H1 (cell line): ENCODE results near the gene SMC6. TPM values are rescaled to one million over a fixed set of nuclear protein-coding genes. Genes with fewer than 3 reads are reported as not detected.

Experiments
- CTCF ChIA-PET: fragments of 300-600 bp; sonication (Branson Sonifier 250); formaldehyde crosslinking; loops from one replicate; lab custom pipeline; 2021; ENCODE audit not compliant: partially characterized antibody; lab: Charles Lee
- POLR2A ChIA-PET: fragments of 300-600 bp; sonication (Branson Sonifier 250); formaldehyde crosslinking; loops from one replicate; lab custom pipeline; 2021; ENCODE audit warnings: inconsistent platforms; ENCODE audit not compliant: partially characterized antibody; lab: Charles Lee
- DNase-seq, 2 experiments: peaks; one replicate each; pipeline versions ENCODE4 v3.0.0 to v3.0.0-alpha.2; 2010 to 2022; ENCODE audit warnings: low spot score in 2 of 2, low read depth in 1 of 2, mixed read lengths in 1 of 2
- FAIRE-seq: peaks from 2 replicates; lab custom pipeline; 2011; peaks lifted over from hg19 to GRCh38; lab: Jason Lieb, UNC
- H2AFZ ChIP-seq: 2 replicates; pipeline ENCODE4 v1.8.1; 2012; ENCODE audit warnings: low read length, inconsistent platforms
- H2AK5ac ChIP-seq: 2 replicates; pipeline ENCODE4 v1.6.1; 2013; ENCODE audit warnings: low read depth, low read length
- H2BK120ac ChIP-seq: replicated peaks from 2 replicates; pipeline ENCODE3; 2013; ENCODE audit warnings: low read depth, low read length, inconsistent platforms
- H2BK12ac ChIP-seq: 2 replicates; pipeline ENCODE4 v1.6.1; 2013; ENCODE audit warnings: low read depth, low read length
- H2BK15ac ChIP-seq: 2 replicates; pipeline ENCODE4 v1.6.1; 2013; ENCODE audit warnings: low read length
- H2BK20ac ChIP-seq: 2 replicates; pipeline ENCODE4 v1.6.1; 2013; ENCODE audit warnings: low read length
- H2BK5ac ChIP-seq: 2 replicates; pipeline ENCODE4 v1.6.1; 2013; ENCODE audit warnings: low read depth, low read length
- H3K14ac ChIP-seq: 2 replicates; pipeline ENCODE4 v1.6.1; 2013; ENCODE audit warnings: inconsistent platforms; ENCODE audit not compliant: insufficient read length
- H3K18ac ChIP-seq: 2 replicates; pipeline ENCODE4 v1.6.1; 2013; ENCODE audit warnings: low read length; ENCODE audit errors: extremely low read depth
- H3K23ac ChIP-seq: 2 replicates; pipeline ENCODE4 v1.6.1; 2013; ENCODE audit warnings: inconsistent platforms; ENCODE audit not compliant: insufficient read length
- H3K23me2 ChIP-seq: 2 replicates; pipeline ENCODE4 v1.6.1; 2013; ENCODE audit warnings: low read depth, low read length
- H3K27ac ChIP-seq: 2 replicates; pipeline ENCODE4 v1.6.1; 2011; ENCODE audit warnings: low read depth, low read length, inconsistent platforms
- H3K27me3 ChIP-seq, 4 experiments: replicated peaks in 1 of 4; 1 replicate in 1 of 4; 2 replicates in 3 of 4; pipeline versions ENCODE4 v1.6.1 to v1.8.1; 2011 to 2013; ENCODE audit warnings: low read length in 3 of 4, mild to moderate bottlenecking in 3 of 4, inconsistent platforms in 2 of 4, mixed read lengths in 2 of 4, moderate library complexity in 1 of 4; ENCODE audit not compliant: control insufficient read depth in 3 of 4, insufficient read depth in 3 of 4; ENCODE audit errors: extremely low read depth in 1 of 4
- H3K36me3 ChIP-seq, 4 experiments: 2 replicates each; pipeline versions ENCODE4 v1.6.1 to v1.8.1; 2011 to 2013; ENCODE audit warnings: mild to moderate bottlenecking in 4 of 4, low read length in 3 of 4, moderate library complexity in 2 of 4, control low read depth in 1 of 4, inconsistent platforms in 1 of 4; ENCODE audit not compliant: insufficient read depth in 4 of 4, control insufficient read depth in 2 of 4
- H3K4ac ChIP-seq: replicated peaks from 2 replicates; pipeline ENCODE3; 2013; ENCODE audit warnings: low read length, low read depth, mixed read lengths, inconsistent platforms; ENCODE audit not compliant: insufficient read length
- H3K4me1 ChIP-seq, 4 experiments: replicated peaks in 1 of 4; 1 replicate in 1 of 4; 2 replicates in 3 of 4; pipeline versions ENCODE4 v1.6.1 to v1.8.1; 2011 to 2013; ENCODE audit warnings: low read length in 3 of 4, inconsistent platforms in 2 of 4, mixed read lengths in 1 of 4; ENCODE audit not compliant: insufficient read depth in 4 of 4, control insufficient read depth in 3 of 4
- H3K4me2 ChIP-seq, 2 experiments: 2 replicates each; pipeline versions ENCODE4 v1.6.1 to v1.8.1; 2011 to 2013; ENCODE audit warnings: low read depth in 2 of 2, low read length in 2 of 2, control low read depth in 1 of 2, inconsistent platforms in 1 of 2, mild to moderate bottlenecking in 1 of 2; ENCODE audit not compliant: insufficient read depth in 1 of 2
- H3K4me3 ChIP-seq, 4 experiments: fragments of 200-600, 300-600 bp in 1 of 4; sonication (generic), shearing (Covaris generic), sonication (Bioruptor Twin) in 1 of 4; 2 replicates each; pipeline versions ENCODE4 v1.5.1 to v1.8.1; 2011 to 2016; ENCODE audit warnings: low read length in 4 of 4, low read depth in 3 of 4, control low read depth in 2 of 4, inconsistent platforms in 2 of 4, mild to moderate bottlenecking in 2 of 4, mixed read lengths in 1 of 4, moderate library complexity in 1 of 4; ENCODE audit not compliant: insufficient read depth in 2 of 4; ENCODE audit errors: extremely low read depth in 1 of 4
- H3K56ac ChIP-seq: replicated peaks from 2 replicates; pipeline ENCODE3; 2013; ENCODE audit warnings: low read depth, mild to moderate bottlenecking, mixed read lengths, low read length, inconsistent platforms; ENCODE audit not compliant: insufficient read length
- H3K79me1 ChIP-seq: 2 replicates; pipeline ENCODE4 v1.6.1; 2013; ENCODE audit warnings: low read depth, low read length, control low read depth
- H3K79me2 ChIP-seq, 2 experiments: 2 replicates each; pipeline versions ENCODE4 v1.6.1 to v1.8.1; 2012 to 2013; ENCODE audit warnings: low read length in 2 of 2, mild to moderate bottlenecking in 2 of 2, inconsistent platforms in 1 of 2; ENCODE audit not compliant: insufficient read depth in 2 of 2, control insufficient read depth in 1 of 2
- H3K9ac ChIP-seq, 4 experiments: replicated peaks in 1 of 4; 1 replicate in 1 of 4; 2 replicates in 3 of 4; pipeline versions ENCODE4 v1.6.1 to v1.8.1; 2011 to 2013; ENCODE audit warnings: low read depth in 3 of 4, low read length in 3 of 4, control low read depth in 2 of 4, mild to moderate bottlenecking in 2 of 4, moderate library complexity in 2 of 4, inconsistent platforms in 1 of 4; ENCODE audit errors: extremely low read depth in 1 of 4
- H3K9me3 ChIP-seq, 2 experiments: 2 replicates each; pipeline versions ENCODE4 v1.6.1 to v1.8.1; 2012 to 2013; ENCODE audit warnings: mild to moderate bottlenecking in 2 of 2, moderate library complexity in 2 of 2, control low read depth in 1 of 2, inconsistent platforms in 1 of 2, low read depth in 1 of 2, low read length in 1 of 2, mixed read lengths in 1 of 2; ENCODE audit not compliant: insufficient read depth in 2 of 2
- H4K20me1 ChIP-seq, 2 experiments: replicated peaks in 1 of 2; 2 replicates each; pipeline versions ENCODE3 to v1.8.1; 2011 to 2013; ENCODE audit warnings: inconsistent platforms in 2 of 2, low read length in 2 of 2, mild to moderate bottlenecking in 1 of 2; ENCODE audit not compliant: insufficient read depth in 2 of 2, control insufficient read depth in 1 of 2
- H4K5ac ChIP-seq: 2 replicates; pipeline ENCODE4 v1.6.1; 2013; ENCODE audit warnings: low read length, low read depth, mixed read lengths, inconsistent platforms; ENCODE audit not compliant: insufficient read length
- H4K8ac ChIP-seq: 2 replicates; pipeline ENCODE4 v1.8.0; 2013; ENCODE audit warnings: mild to moderate bottlenecking, moderate library complexity, low read length, inconsistent platforms; ENCODE audit not compliant: insufficient read depth; ENCODE audit errors: extremely low read depth
- H4K91ac ChIP-seq: replicated peaks from 2 replicates; pipeline ENCODE3; 2013; ENCODE audit warnings: low read length, mixed read lengths, inconsistent platforms; ENCODE audit not compliant: insufficient read length
- SIN3A ChIP-seq, 2 experiments: IDR thresholded peaks in 1 of 2; conservative IDR thresholded peaks in 1 of 2; 2 replicates each; pipeline ENCODE4 v1.6.1; 2011 to 2012; ENCODE audit warnings: low read length in 2 of 2, improper control_type of control experiment in 1 of 2, low read depth in 1 of 2, mild to moderate bottlenecking in 1 of 2
- WGBS, 2 experiments: shearing (Covaris generic) in 1 of 2; methylation state at CpG; one replicate each; pipeline versions ENCODE4 v1.1.6 to v1.1.7; 2013 to 2015; ENCODE audit warnings: low lambda C conversion rate in 2 of 2, mixed read lengths in 2 of 2, inconsistent platforms in 1 of 2, low coverage in 1 of 2, missing lambda C conversion rate in 1 of 2; ENCODE audit not compliant: insufficient replicate concordance in 2 of 2, insufficient coverage in 1 of 2, insufficient read length in 1 of 2; ENCODE audit errors: extremely low coverage in 1 of 2, missing lambda C conversion rate in 1 of 2; 5-methylcytosine and 5-hydroxymethylcytosine counted together
- polyA plus RNA-seq, 7 experiments: library from polyadenylated mRNA; depleted of rRNA in 3 of 7; stranded (reverse) in 5 of 7; unstranded in 2 of 7; fragments of >200 nt in 5 of 7; fragments of 200-250 nt in 2 of 7; gene quantifications; 1 replicate in 5 of 7; 2 replicates in 1 of 7; 4 replicates in 1 of 7; pipeline versions ENCODE4 v1.2.1 to v1.2.3, GENCODE V29; 2011 to 2013; ENCODE audit warnings: missing spikeins in 2 of 7, mixed read lengths in 2 of 7
- total RNA-seq: library from RNA; stranded (reverse); fragmentation: NEBNext Ultra II Directional; extraction: Animal tissue kit (Norgen Biotek cat#: 25700); gene quantifications from 2 replicates; pipeline ENCODE4 v1.2.1, GENCODE V29; 2021

SMC6 gene
- total and polyA plus RNA-seq, 2 of the 8 experiments (the other 6 are each of a cell fraction or from before 2014, with no cell fraction given), result 9.7 to 49.5 TPM

- H3K79me1 ChIP-seq, result peaks cover 8% of the 10 kb centered on the region
- no peak overlapping the region; the same call in 1 of the 2 replicates for H3K18ac ChIP-seq
- peaks cover 0 to 2% of the 10 kb centered on the region in 2 experiments for H4K20me1 ChIP-seq
- no peak overlapping the region for H2BK20ac ChIP-seq
- H3K9ac ChIP-seq, result no peak overlapping the region; a peak in 1 of 7 replicates
- peak overlapping the region; percentile 27 for H3K4ac ChIP-seq
- no peak overlapping the region for H4K8ac ChIP-seq
- H3K27me3 ChIP-seq, result no peaks in the 10 kb centered on the region
- no peak for DNase-seq
- H2AK5ac ChIP-seq, result no peak overlapping the region
- H4K5ac ChIP-seq, result peak overlapping the region; percentile 6
- H3K4me2 ChIP-seq, result peak overlapping the region; percentile 44 to 58
- POLR2A ChIA-PET, result no interaction called here
- FAIRE-seq, result no peak
- no peak overlapping the region for H2BK120ac ChIP-seq
- peak overlapping the region; percentile 53; the same call in 1 of the 2 replicates for H2BK5ac ChIP-seq
- CTCF ChIA-PET, result interaction anchor here (0.7 to 1.1 kb wide), 2 partner anchors 28 to 819 kb away, joined by 3 read pairs; no protein-coding TSS in a partner anchor
- H3K4me1 ChIP-seq, result peaks cover 4 to 24% (median 9%) of the 10 kb centered on the region in 4 experiments
- no peak overlapping the region for H3K14ac ChIP-seq
- no peak overlapping the region for H2AFZ ChIP-seq
- peaks cover 0 to 20% (median 5%) of the 10 kb centered on the region in 4 experiments; a peak in 5 of 8 replicates for H3K36me3 ChIP-seq
- no peaks in the 10 kb centered on the region for H3K23me2 ChIP-seq
- no peak overlapping the region for H2BK15ac ChIP-seq
- peak overlapping the region; percentile 69; the same call in 1 of the 2 replicates for H2BK12ac ChIP-seq
- WGBS, 2 experiments, result 85% methylated on average over 6 of the region's 6 CpGs; no CpG with 5 or more reads in 1 of the 2 experiments
- H3K4me3 ChIP-seq, result peak overlapping the region in 1 of 4 experiments; percentile 40; a peak in 2 of 8 replicates
- H3K9me3 ChIP-seq, result no peaks in the 10 kb centered on the region
- 0 out of 2 replicates have a peak overlapping the region, but pooled peaks have one; percentile 28 for H3K27ac ChIP-seq
- H4K91ac ChIP-seq, result peak overlapping the region; percentile 11
- H3K56ac ChIP-seq, result no peak overlapping the region
- peak overlapping the region; percentile 32 for H3K23ac ChIP-seq
- peaks cover 7 to 75% of the 10 kb centered on the region in 2 experiments for H3K79me2 ChIP-seq
- TF ChIP-seq SIN3A (conservative IDR thresholded peaks at IDR 0.05 in 1 of 2, IDR thresholded peaks at IDR 0.05 in 1 of 2; ENCODE audit: low read depth in 1 of 2, low read length in 2 of 2), result no peak
Measured at GRCh38 chr2:17748745-17749144, 4.9 kb downstream of the SMC6 start.
